EH (cell line): Measurements from ENCODE around the gene C12orf43.

Source experiments
- DNase-seq: peaks from one replicate; pipeline ENCODE4 v3.0.0-alpha.2; 2015; ENCODE audit warnings: low read depth

Gene C12orf43

GRCh38 chr12:120978296-120979219 is 37.7 kb downstream of the C12orf43 start, which contains the start of gene HNF1A:
Gene HNF1A (plus strand): TSS chr12:120978543. CDS start chr12:120978769, 226 bp downstream.
- DNase-seq: no peak

- DNase-seq: no peak
These were observed 38.6 kb downstream of the C12orf43 start for GRCh38 chr12:120977531-120978295.

- peak; percentile 18 for DNase-seq
These were observed 43.3 kb downstream of the C12orf43 start for GRCh38 chr12:120972870-120973543.

GRCh38 chr12:120971299-120972180 is 44.7 kb downstream of the C12orf43 start:
- DNase-seq: peak; percentile 65

- no peak for DNase-seq
These were observed 46.0 kb downstream of the C12orf43 start for GRCh38 chr12:120970310-120970709.

GRCh38 chr12:120965534-120966091 is 50.7 kb downstream of the C12orf43 start:
- DNase-seq: no peak

- no peak for DNase-seq
These were observed 52.0 kb downstream of the C12orf43 start for GRCh38 chr12:120964298-120964697.

GRCh38 chr12:120962532-120963020 is 53.7 kb downstream of the C12orf43 start:
- DNase-seq: no peak

- DNase-seq: no peak
These were observed 54.4 kb downstream of the C12orf43 start for GRCh38 chr12:120961604-120962531.

- DNase-seq: no peak
These were observed 55.6 kb downstream of the C12orf43 start for GRCh38 chr12:120960657-120961056.

- no peak for DNase-seq
These were observed 57.0 kb downstream of the C12orf43 start for GRCh38 chr12:120959111-120959878.

GRCh38 chr12:120956579-120957300 is 59.5 kb downstream of the C12orf43 start:
- no peak for DNase-seq

- no peak for DNase-seq
These were observed 61.1 kb downstream of the C12orf43 start for GRCh38 chr12:120955232-120955631.

- DNase-seq: no peak
These were observed 65.5 kb downstream of the C12orf43 start for GRCh38 chr12:120950807-120951206.
